Measurements from ENCODE around the gene SGK1. TPM values are rescaled to one million over a fixed set of nuclear protein-coding genes. Genes with fewer than 3 reads are reported as not detected.

The SGK1 gene
- total RNA-seq, 3 donors from 2014 or later (not counting 1 experiment from before 2014, with no cell fraction given) = 31.8 to 89.6 (median 33.3) TPM

- 39% methylated on average over 9 of the region's 9 CpGs for WGBS (ENCODE audit: insufficient coverage)
- Histone ChIP-seq H3K27ac (ENCODE audit: low read length) (peak overlapping the region; percentile 53), H3K9me3 (ENCODE audit: control insufficient read depth, insufficient read depth, low read length) (no peaks in the 10 kb centered on the region), H3K4me3 (ENCODE audit: low read length) (no peak overlapping the region), H3K36me3 (ENCODE audit: control insufficient read depth, insufficient read depth, low read length) (no peaks in the 10 kb centered on the region), H3K27me3 (ENCODE audit: control insufficient read depth, insufficient read depth, low read length) (no peaks in the 10 kb centered on the region), H3K4me1 (ENCODE audit: control insufficient read depth, insufficient read depth, low read length) (peaks cover 19% of the 10 kb centered on the region)
- ATAC-seq (peak; percentile 52 to 80 (median 74)), DNase-seq (peak in 1 of 2 donors; percentile 96)
- Mint-ChIP-seq H3K4me1 (peaks cover 7 to 16% of the 10 kb centered on the region in 2 donors), H3K9me3 (no peaks in the 10 kb centered on the region), H3K36me3 (no peaks in the 10 kb centered on the region), H3K27ac (no peak overlapping the region), H3K27me3 (ENCODE audit: low read depth in 2 of 2) (no peaks in the 10 kb centered on the region), H3K4me3 (no peak overlapping the region)
- intact Hi-C loops (cut with micrococcal nuclease) = no loop called here
- no peak for TF ChIP-seq CTCF (IDR thresholded peaks at IDR 0.05)
Observed at GRCh38 chr6:134240665-134241431, 77.1 kb downstream of the SGK1 start.

GRCh38 chr6:134238960-134239795 is 78.7 kb downstream of the SGK1 start:
- Histone ChIP-seq H3K9me3 (ENCODE audit: control insufficient read depth, insufficient read depth, low read length) (no peaks in the 10 kb centered on the region), H3K27ac (ENCODE audit: low read length) (no peak overlapping the region), H3K36me3 (ENCODE audit: control insufficient read depth, insufficient read depth, low read length) (no peaks in the 10 kb centered on the region), H3K27me3 (ENCODE audit: control insufficient read depth, insufficient read depth, low read length) (no peaks in the 10 kb centered on the region), H3K4me3 (ENCODE audit: low read length) (no peak overlapping the region), H3K4me1 (ENCODE audit: control insufficient read depth, insufficient read depth, low read length) (peaks cover 24% of the 10 kb centered on the region)
- Mint-ChIP-seq H3K4me1 (peaks cover 7 to 16% of the 10 kb centered on the region in 2 donors), H3K9me3 (no peaks in the 10 kb centered on the region), H3K36me3 (no peaks in the 10 kb centered on the region), H3K27ac (no peak overlapping the region), H3K4me3 (no peak overlapping the region), H3K27me3 (ENCODE audit: low read depth in 2 of 2) (no peaks in the 10 kb centered on the region)
- ATAC-seq = no peak
- intact Hi-C loops (cut with micrococcal nuclease) = no loop called here
- TF ChIP-seq CTCF (IDR thresholded peaks at IDR 0.05) = no peak
- WGBS (ENCODE audit: insufficient coverage) = 63% methylated on average over 6 of the region's 6 CpGs
- DNase-seq = no peak

GRCh38 chr6:134238006-134238405 is 79.9 kb downstream of the SGK1 start:
- H3K36me3 Mint-ChIP-seq = no peaks in the 10 kb centered on the region
- no peak for DNase-seq
- Histone ChIP-seq H3K27ac (ENCODE audit: low read length) (no peak overlapping the region), H3K4me3 (ENCODE audit: low read length) (no peak overlapping the region), H3K27me3 (ENCODE audit: control insufficient read depth, insufficient read depth, low read length) (no peaks in the 10 kb centered on the region), H3K4me1 (ENCODE audit: control insufficient read depth, insufficient read depth, low read length) (peaks cover 24% of the 10 kb centered on the region), H3K36me3 (ENCODE audit: control insufficient read depth, insufficient read depth, low read length) (no peaks in the 10 kb centered on the region), H3K9me3 (ENCODE audit: control insufficient read depth, insufficient read depth, low read length) (no peaks in the 10 kb centered on the region)
- peaks cover 7 to 16% of the 10 kb centered on the region in 2 donors for H3K4me1 Mint-ChIP-seq
- no peaks in the 10 kb centered on the region for H3K9me3 Mint-ChIP-seq
- no peak overlapping the region for H3K4me3 Mint-ChIP-seq
- TF ChIP-seq CTCF (IDR thresholded peaks at IDR 0.05) = no peak
- WGBS (ENCODE audit: insufficient coverage) = no CpG with 5 or more reads among the region's 2 CpGs
- no peaks in the 10 kb centered on the region for H3K27me3 Mint-ChIP-seq (ENCODE audit: low read depth in 2 of 2)
- intact Hi-C loops (cut with micrococcal nuclease) = no loop called here
- no peak for ATAC-seq
- no peak overlapping the region for H3K27ac Mint-ChIP-seq
